IPS-NIHi7 (cell line): Measurements from ENCODE around the gene ICAM5.
"Not testable (repeated sequence)": the region's sequence is repeated elsewhere in the genome, so short reads cannot be mapped to it uniquely, and the experiment has no call there.

Source experiments
- DNase-seq: peaks from one replicate; pipeline ENCODE4 v3.0.0; 2012; ENCODE audit warnings: mixed read lengths; ENCODE audit errors: extremely low spot score

Gene ICAM5

GRCh38 chr19:10289836-10290356 lies at the start of gene ICAM5:
Gene ICAM5, plus strand, starts transcription at chr19:10289952. Its CDS starts 92 bp downstream, at chr19:10290044.
- DNase-seq = no peak

- not testable (repeated sequence) for DNase-seq
Measured at GRCh38 chr19:10241826-10242449, 47.8 kb upstream of the ICAM5 start.

GRCh38 chr19:10243606-10244005 lies 46.1 kb upstream of the ICAM5 start:
- no peak for DNase-seq

GRCh38 chr19:10245189-10245939 lies 44.4 kb upstream of the ICAM5 start:
- no peak for DNase-seq

- DNase-seq = no peak
Measured at GRCh38 chr19:10246511-10246910, 43.2 kb upstream of the ICAM5 start.

GRCh38 chr19:10251792-10252694 lies 37.7 kb upstream of the ICAM5 start, which contains the start of gene MRPL4:
Gene MRPL4, plus strand, starts transcription at chr19:10252214. Its CDS starts 40 bp downstream, at chr19:10252254.
- peak; percentile 97 for DNase-seq

- DNase-seq = no peak
Measured at GRCh38 chr19:10252707-10253106, 37.0 kb upstream of the ICAM5 start.

- DNase-seq = no peak
Measured at GRCh38 chr19:10254244-10254643, 35.5 kb upstream of the ICAM5 start.

- no peak for DNase-seq
Measured at GRCh38 chr19:10255358-10255757, 34.4 kb upstream of the ICAM5 start.

GRCh38 chr19:10256551-10256950 lies 33.2 kb upstream of the ICAM5 start:
- DNase-seq = no peak

- no peak for DNase-seq
Measured at GRCh38 chr19:10256970-10257615, 32.7 kb upstream of the ICAM5 start.

GRCh38 chr19:10258080-10258710 lies 31.6 kb upstream of the ICAM5 start:
- no peak for DNase-seq

- DNase-seq = peak; percentile 81
Measured at GRCh38 chr19:10259162-10259905, 30.4 kb upstream of the ICAM5 start.

GRCh38 chr19:10260141-10260584 lies 29.6 kb upstream of the ICAM5 start:
- no peak for DNase-seq

GRCh38 chr19:10262771-10263170 lies 27.0 kb upstream of the ICAM5 start:
- DNase-seq = no peak

- DNase-seq = no peak
Measured at GRCh38 chr19:10266706-10267105, 23.0 kb upstream of the ICAM5 start.

GRCh38 chr19:10268071-10268470 lies 21.7 kb upstream of the ICAM5 start:
- DNase-seq = no peak

GRCh38 chr19:10269333-10270179 lies 20.2 kb upstream of the ICAM5 start:
- peak; percentile 82 for DNase-seq

GRCh38 chr19:10270180-10270615 lies 19.6 kb upstream of the ICAM5 start:
- DNase-seq = no peak
